GM13977 (cell line): ENCODE measurements around the gene DGCR8.

Experiments used
- DNase-seq: peaks from one replicate; pipeline ENCODE4 v3.0.0; 2012; ENCODE audit warnings: low spot score
- CTCF ChIP-seq: IDR thresholded peaks from 2 replicates; pipeline ENCODE4 v1.5.1; 2012; ENCODE audit warnings: mild to moderate bottlenecking, control low read depth; ENCODE audit not compliant: insufficient read depth; ENCODE audit errors: extremely low read depth, missing control alignments
- in situ Hi-C: fragments of 300-500 bp; cut with MboI; formaldehyde crosslinking; loops from one replicate; pipeline ENCODE4 v1.12.0; 2022; ENCODE audit warnings: low sequenced_read_pairs, low pct_unique_long_range_greater_than_20kb, mixed read lengths, inconsistent platforms; ENCODE audit not compliant: unreplicated experiment

DGCR8 gene

GRCh38 chr22:20057596-20058268 lies 22.3 kb upstream of the DGCR8 start:
- DNase-seq = no peak
- no peak for TF ChIP-seq CTCF
- in situ Hi-C loops = no loop called here

DNA sequence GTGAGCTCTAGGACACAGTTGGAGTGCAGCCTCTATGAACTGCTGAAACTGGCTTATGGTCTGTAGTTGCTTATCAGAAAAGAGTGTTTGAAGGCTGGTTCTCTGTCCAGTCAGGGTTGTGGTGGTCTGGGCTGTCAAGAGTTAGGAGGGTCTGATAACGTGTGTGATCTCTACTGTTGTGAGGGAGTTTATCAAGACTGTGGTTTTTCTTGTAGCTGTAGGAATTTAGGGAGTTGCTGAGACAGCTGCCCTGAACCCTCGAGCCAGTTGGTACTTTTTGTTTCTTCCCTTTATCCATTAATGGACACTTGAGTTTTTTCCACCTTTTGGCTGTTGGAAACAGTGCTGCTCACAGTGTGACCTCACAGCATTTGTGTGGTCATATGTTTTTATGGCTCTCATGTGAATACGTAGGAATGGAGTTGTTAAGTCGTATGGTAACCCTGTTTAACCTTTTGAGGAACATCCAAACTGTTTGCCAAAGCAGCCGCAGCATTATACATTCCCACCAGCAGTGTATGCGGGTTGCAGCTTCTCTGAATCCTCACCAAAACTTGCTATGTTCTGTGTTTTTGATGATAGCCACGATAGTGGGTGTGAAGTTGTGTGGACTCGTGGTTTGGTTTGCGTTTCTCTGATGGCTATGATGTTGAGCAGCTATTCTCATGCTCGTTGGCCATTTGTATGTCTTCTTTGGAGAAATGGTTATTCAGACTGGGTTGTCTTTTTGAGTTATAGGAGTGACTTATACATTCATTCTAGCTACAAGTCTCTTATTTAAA lies 20.9 kb upstream of the DGCR8 start:
- in situ Hi-C loops = no loop called here
- TF ChIP-seq CTCF = no peak
- no peak for DNase-seq

DNA sequence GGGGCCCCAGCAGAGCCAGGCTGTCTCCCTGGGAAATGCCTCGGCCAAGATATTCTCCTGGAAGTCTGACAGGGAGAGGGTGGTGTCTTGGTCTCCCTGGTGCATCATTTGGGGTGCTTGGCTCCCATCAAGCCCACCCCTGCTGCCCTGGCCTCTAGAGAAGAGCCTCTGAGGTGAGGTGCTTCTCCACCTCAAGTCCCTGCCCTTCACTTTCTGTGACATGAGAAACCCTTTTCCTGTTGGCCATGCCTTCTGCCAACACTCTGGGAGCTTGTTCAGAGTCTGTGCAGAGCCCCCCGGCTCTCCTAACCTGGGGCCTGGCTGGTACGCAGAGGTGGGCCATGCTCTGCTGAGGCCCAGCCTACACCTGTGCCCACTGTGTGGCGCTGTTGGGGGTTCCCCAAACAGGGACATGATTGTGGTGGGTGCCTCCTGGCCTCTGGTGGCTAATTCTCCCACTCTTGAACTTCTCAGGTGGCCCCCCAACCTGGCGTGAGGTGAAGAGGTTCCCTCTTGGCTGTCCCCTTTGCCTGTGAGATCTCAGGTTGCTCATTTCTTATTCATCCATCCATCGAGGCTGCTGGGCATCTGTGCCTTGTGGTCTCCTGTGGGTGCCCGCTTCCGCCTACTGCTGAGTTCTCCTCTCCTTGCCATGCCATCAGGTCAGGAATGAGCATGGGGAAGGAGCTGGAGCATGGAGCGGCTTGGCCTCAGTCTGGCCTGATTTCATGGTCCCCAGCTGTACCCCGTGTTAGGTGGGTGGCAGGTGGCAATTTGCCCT lies 19.2 kb upstream of the DGCR8 start:
- DNase-seq = no peak
- in situ Hi-C loops = no loop called here
- peak; percentile 35 for TF ChIP-seq CTCF

DNA sequence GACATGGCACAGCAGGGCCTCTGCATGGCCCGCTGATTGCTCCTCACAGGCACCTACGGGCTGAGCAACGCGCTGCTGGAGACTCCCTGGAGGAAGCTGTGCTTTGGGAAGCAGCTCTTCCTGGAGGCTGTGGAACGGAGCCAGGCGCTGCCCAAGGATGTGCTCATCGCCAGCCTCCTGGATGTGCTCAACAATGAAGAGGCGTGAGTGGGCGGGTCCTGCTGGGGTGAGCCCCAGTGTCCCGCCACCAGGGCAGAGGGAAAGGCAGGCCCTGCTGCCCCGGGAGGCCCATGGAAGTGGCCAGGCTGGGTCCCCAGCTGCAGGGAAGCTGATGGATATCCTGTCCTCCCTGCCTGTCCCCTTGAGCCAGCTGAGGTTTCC lies 18.6 kb upstream of the DGCR8 start:
- TF ChIP-seq CTCF = no peak
- in situ Hi-C loops = no loop called here
- DNase-seq = no peak

- TF ChIP-seq CTCF = no peak
- no peak for DNase-seq
- in situ Hi-C loops = no loop called here
Measured at GRCh38 chr22:20062043-20062765, 17.8 kb upstream of the DGCR8 start.

- no peak for DNase-seq
- no peak for TF ChIP-seq CTCF
Measured at GRCh38 chr22:20062766-20063083, 17.3 kb upstream of the DGCR8 start.

More at GRCh38 chr22:20062766-20063083, 17.3 kb upstream of the DGCR8 start:
- in situ Hi-C loops = no loop called here
